ENCODE results near the gene MYBPC2. TPM values are rescaled to one million over a fixed set of nuclear protein-coding genes. Genes with fewer than 3 reads are reported as not detected.

The MYBPC2 gene
- total and polyA plus RNA-seq, 9 of the 15 experiments (the other 6 are each of a cell fraction or from before 2014, with no cell fraction given): 0.01 to 0.14 (median 0.04) TPM; not detected in 6

GRCh38 chr19:50399368-50399745 lies 33.3 kb upstream of the MYBPC2 start:
- Histone ChIP-seq H3K27me3 (ENCODE audit: control insufficient read depth in 2 of 2, insufficient read depth in 2 of 2, low read length in 2 of 2) (no peaks in the 10 kb centered on the region), H3K9me3 (replicated peaks; ENCODE audit: control insufficient read depth, insufficient read depth, low read depth, low read length) (no peaks in the 10 kb centered on the region), H3K27ac (ENCODE audit: extremely low read depth, low read depth, low read length) (no peak overlapping the region), H2AFZ (ENCODE audit: low read depth, low read length) (no peak overlapping the region), H3K79me2 (ENCODE audit: control insufficient read depth, insufficient read depth, low read length) (peaks cover 28% of the 10 kb centered on the region), H3K9ac (ENCODE audit: insufficient read depth in 1 of 2, low read depth in 2 of 2, low read length in 2 of 2) (no peak overlapping the region), H3K36me3 (ENCODE audit: control insufficient read depth, insufficient read depth, low read length) (peaks cover 62% of the 10 kb centered on the region), H3K9me1 (ENCODE audit: control insufficient read depth, insufficient read depth, low read length) (no peaks in the 10 kb centered on the region), H3K4me1 (replicated peaks in 1 of 2; ENCODE audit: control insufficient read depth in 2 of 2, insufficient read depth in 2 of 2, low read length in 2 of 2) (peaks cover 0 to 17% of the 10 kb centered on the region in 2 experiments; a peak in 2 of 5 replicates), H3K4me2 (ENCODE audit: insufficient read depth, low read length) (no peak overlapping the region), H3K4me3 (no peak overlapping the region), H4K20me1 (replicated peaks; ENCODE audit: control insufficient read depth, insufficient read depth, low read length) (0 out of 2 replicates have a peak, but pooled peaks cover 4% of the 10 kb centered on the region)
- no peak for TF ChIP-seq ARID3B (CRISPR knock-in tag; IDR thresholded peaks at IDR 0.05; ENCODE audit: borderline replicate concordance)
- no peak for TF ChIP-seq ATF6 (CRISPR knock-in tag; IDR thresholded peaks at IDR 0.05)
- whole genome bisulfite sequencing (ENCODE audit: insufficient coverage, low coverage, missing lambda C conversion rate): 92% methylated on average over 10 of the region's 10 CpGs
- no TSS peak for BruUV-seq (replicated peaks)
- FAIRE-seq (no peak), ATAC-seq (no peak; the same call in 2 of the 3 replicates), DNase-seq (ENCODE audit: extremely low read depth in 1 of 4, low spot score in 3 of 4) (no peak)
- in situ Hi-C loops (cut with MboI): no loop called here
- ChIA-PET POLR2A (interaction anchor here (1.0 kb wide), 2 partner anchors 12 to 15 kb away, joined by 3 read pairs; partner anchors contain the start of gene POLD1), CTCF (ENCODE audit: low intra/inter-chr PET ratio) (no interaction called here)
- intact Hi-C loops (cut with micrococcal nuclease): no loop called here

All from K562 (cell line).